ENCODE measurements around the gene SH2D4B.

GRCh38 chr10:80660266-80660665 lies 122.6 kb downstream of the SH2D4B start:
- TF ChIP-seq, protein P1, sequence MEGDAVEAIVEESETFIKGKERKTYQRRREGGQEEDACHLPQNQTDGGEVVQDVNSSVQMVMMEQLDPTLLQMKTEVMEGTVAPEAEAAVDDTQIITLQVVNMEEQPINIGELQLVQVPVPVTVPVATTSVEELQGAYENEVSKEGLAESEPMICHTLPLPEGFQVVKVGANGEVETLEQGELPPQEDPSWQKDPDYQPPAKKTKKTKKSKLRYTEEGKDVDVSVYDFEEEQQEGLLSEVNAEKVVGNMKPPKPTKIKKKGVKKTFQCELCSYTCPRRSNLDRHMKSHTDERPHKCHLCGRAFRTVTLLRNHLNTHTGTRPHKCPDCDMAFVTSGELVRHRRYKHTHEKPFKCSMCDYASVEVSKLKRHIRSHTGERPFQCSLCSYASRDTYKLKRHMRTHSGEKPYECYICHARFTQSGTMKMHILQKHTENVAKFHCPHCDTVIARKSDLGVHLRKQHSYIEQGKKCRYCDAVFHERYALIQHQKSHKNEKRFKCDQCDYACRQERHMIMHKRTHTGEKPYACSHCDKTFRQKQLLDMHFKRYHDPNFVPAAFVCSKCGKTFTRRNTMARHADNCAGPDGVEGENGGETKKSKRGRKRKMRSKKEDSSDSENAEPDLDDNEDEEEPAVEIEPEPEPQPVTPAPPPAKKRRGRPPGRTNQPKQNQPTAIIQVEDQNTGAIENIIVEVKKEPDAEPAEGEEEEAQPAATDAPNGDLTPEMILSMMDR (IDR thresholded peaks at IDR 0.05): no peak
- no peak for TF ChIP-seq POLR2A (IDR thresholded peaks at IDR 0.05)

Data from esophagus squamous epithelium (tissue), 4 donors.